GM10266 (cell line): ENCODE results near the gene NR1H2.

ENCODE experiments used
- DNase-seq: peaks from one replicate; pipeline ENCODE4 v3.0.0; 2012; ENCODE audit errors: extremely low spot score
- TF ChIP-seq, protein P1 (sequence below): IDR thresholded peaks from 2 replicates; pipeline ENCODE4 v1.5.1; 2012; ENCODE audit warnings: mild to moderate bottlenecking, low read depth; ENCODE audit not compliant: control insufficient read depth, insufficient read depth; ENCODE audit errors: missing control alignments

NR1H2 gene

DNA sequence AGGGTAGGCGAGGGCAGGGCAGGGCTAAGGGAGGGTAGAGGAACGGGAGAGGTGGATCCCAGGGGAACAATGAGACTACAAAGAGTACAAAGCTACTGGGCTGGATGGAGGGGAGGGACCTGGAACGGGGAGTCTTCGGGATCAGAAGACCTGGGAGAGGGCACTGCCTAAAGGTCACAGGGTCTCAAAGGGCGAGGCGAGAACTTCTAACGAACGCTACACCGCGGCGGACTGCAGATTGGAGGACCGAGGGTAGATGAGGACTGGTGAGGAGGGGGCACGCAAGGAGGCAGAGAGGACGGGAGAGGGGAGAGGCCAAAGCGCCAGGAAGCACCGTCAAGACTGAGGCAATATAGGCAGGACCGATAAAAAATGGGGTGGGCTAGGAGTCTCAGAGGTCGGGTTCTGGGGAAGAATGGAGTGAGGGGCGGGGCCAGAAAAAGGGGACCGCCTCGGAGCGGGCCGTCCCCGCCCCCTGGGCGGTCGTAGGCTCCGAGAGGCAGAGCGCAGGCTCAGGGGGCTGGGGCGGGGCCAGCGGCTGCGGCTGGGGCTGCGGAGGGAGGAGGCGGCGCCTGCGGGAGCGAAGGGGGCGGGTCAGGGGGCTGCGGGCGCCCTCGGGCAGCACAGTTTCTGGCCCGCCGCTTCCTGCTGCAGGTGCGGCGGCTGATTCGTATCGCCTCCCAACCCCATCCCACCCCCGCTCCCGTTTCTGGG, 45.7 kb upstream of the NR1H2 start:
- TF ChIP-seq, protein P1, sequence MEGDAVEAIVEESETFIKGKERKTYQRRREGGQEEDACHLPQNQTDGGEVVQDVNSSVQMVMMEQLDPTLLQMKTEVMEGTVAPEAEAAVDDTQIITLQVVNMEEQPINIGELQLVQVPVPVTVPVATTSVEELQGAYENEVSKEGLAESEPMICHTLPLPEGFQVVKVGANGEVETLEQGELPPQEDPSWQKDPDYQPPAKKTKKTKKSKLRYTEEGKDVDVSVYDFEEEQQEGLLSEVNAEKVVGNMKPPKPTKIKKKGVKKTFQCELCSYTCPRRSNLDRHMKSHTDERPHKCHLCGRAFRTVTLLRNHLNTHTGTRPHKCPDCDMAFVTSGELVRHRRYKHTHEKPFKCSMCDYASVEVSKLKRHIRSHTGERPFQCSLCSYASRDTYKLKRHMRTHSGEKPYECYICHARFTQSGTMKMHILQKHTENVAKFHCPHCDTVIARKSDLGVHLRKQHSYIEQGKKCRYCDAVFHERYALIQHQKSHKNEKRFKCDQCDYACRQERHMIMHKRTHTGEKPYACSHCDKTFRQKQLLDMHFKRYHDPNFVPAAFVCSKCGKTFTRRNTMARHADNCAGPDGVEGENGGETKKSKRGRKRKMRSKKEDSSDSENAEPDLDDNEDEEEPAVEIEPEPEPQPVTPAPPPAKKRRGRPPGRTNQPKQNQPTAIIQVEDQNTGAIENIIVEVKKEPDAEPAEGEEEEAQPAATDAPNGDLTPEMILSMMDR = no peak
- peak; percentile 93 for DNase-seq

DNA sequence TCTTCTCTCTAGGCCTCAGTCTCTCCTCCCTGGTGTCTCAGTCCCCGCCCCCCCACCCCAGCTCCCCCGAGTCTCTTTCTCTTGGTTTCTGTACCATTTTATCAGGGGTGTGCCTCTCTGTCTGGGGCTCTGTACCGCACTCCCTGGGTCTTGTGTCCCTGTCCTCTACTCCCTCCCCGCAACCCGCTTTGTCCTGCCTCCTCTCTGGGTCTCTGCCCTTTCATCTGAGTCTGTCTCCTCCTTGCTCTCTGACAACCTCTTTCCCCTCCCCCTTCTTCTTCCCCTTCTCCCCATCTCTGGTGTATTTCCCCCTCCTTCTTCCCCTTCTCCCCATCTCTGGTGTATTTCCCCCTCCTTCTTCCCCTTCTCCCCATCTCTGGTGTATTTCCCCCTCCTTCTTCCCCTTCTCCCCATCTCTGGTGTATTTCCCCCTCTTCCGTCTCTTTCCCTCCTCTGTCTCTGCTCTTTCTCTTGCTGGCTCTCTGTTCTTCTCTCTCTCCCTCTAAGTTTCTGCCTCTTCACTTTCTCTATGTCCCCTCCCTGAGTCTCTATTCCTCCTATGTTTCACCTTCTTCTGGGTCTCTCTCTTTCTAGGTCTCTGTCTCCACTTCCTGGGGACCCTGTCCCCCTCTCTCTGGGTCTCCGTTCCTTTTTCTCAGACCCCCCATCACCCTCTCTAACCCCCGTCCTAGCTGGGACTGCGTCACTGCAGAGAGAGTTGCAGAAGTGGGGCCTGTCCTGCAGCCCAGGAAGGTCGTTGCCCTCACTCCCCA, 44.9 kb upstream of the NR1H2 start:
- DNase-seq = peak; percentile 39
- TF ChIP-seq, protein P1 = no peak

DNA sequence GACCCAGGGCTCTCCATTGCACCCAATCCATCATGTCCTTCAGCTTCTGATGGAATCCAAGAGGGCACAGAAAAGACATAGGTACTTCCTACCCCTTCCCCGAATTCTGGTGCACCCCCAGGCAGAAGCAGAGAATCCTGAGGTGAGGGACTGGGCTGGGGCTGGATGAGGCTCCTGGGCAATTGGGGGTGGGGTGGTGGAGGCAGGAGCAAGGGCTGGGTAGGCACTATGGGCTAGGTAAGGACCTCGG, 44.3 kb upstream of the NR1H2 start:
- TF ChIP-seq, protein P1 = no peak
- no peak for DNase-seq

DNA sequence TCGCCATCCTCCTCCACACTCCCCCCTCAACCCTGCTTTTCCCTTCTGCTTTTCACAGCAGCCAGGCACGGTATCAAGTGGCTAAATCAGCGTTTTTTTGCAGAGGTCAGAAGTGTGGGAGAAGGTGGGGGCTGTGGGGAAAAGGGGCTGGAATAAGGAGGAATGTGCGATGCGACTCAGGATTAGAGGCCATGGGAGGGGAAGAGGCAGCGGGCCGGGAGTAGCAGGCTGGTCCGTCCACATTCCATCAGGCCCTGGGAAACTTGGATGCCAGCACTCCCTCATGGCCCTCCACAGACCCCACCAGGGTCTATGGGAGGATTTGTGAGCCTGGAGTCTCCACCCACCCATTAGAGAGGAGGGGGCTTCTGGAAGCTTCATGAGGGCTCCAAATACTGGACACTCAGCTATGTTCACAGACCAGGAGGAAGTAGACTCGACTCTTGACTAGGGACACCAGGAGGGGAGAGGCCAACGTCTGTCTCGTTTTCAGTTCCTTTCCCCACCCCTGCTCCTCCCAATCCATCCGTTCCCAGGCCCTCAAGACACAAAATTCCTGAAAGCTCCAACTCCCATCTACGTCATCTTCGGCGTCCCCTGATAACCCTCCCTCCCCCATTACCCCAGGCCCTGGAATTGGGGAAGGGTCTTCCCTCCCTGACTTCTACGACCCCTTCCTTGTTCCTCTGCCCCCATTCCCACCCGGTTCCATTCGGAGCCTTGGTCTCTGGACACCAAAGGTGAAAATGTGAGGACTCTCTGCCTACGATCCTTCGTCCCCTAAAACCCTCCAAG, 43.8 kb upstream of the NR1H2 start:
- TF ChIP-seq, protein P1 = no peak
- peak; percentile 23 for DNase-seq

DNA sequence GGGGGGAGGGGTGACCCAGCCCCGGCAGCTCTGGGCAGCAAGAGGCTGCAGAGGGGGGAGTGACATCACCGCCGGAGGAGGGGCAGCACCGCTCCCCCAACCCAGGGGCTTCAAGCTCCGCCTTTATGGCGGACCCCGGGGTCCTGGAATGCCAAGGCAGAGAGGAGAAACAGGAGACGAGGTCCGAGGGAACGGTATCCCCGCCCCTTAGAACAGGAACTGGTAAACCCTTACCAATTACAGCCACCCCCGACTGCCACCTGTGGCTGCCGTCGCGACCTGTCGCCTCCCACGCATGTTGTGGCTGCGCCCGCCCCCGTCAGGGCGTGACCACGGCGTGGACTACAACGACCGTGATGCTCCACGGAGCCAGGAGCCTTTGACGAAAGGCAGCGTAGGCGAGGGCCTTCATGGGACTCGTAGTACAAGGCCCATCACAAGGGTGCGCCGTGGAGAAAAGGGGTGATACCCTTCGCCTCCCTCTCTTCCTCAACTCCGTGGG, 43.0 kb upstream of the NR1H2 start:
- TF ChIP-seq, protein P1 = no peak

DNA sequence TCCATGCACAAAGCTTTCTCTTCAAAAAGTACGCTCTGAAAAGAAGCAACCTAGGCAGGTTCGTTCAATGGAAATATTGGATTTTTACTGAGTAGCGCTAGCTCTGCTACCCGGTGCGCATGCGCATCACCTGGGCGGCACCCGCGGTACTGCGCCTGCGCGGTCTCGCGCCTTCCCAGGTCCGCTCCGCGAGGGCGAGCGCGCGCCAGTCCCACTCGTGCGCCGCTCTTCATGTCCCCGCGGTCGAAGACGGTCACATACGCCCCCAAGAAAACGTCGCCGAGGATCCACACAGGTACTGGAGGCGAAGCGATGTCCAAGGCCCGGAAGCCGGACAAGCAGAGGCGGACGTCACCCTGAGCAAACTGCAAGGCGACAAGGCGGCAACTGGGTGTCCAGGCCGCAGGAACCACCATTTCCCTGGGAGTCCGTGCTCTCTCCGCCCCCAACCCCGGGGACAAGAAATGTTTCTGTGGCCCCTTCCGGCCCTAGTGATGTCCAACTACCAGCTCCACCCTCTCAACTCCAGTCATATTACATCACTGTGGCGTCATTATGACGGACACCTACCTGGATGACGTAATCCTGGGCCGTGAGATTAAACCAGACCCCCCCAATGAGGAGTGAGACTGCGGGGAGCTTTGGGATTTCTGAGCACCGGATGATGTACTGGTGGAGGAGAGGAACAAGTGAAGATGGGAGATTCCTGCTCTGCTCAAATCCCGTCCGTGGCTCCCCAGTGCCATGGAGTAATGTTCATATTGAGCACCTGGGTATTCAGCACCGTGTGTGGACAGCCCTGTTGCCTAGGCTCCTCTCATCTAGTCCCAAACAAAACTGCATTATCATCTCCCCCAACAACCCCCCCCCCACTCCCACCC, 42.3 kb upstream of the NR1H2 start:
- DNase-seq = peak; percentile 90
- TF ChIP-seq, protein P1 = no peak

More for the DNA sequence above, 43.0 kb upstream of the NR1H2 start:
- peak; percentile 89 for DNase-seq
